NCI-H524 treated with DMSO at 0.1 percent for 48 hours (cell line): ENCODE data around the gene CCDC196.
"Not testable (repeated sequence)": the region's sequence is repeated elsewhere in the genome, so short reads cannot be mapped to it uniquely, and the experiment has no call there.

Experiments
- DNase-seq: peaks from one replicate; lab custom pipeline; 2025; lab: John Stamatoyannopoulos, UW

CCDC196 gene

GRCh38 chr14:66495218-66496098 is 9.3 kb downstream of the CCDC196 start:
- DNase-seq, result peak; percentile 33

GRCh38 chr14:66496188-66496807 is 10.1 kb downstream of the CCDC196 start:
- no peak for DNase-seq

- DNase-seq, result no peak
Measured at GRCh38 chr14:66496911-66497310, 10.7 kb downstream of the CCDC196 start.

- no peak for DNase-seq
Measured at GRCh38 chr14:66498311-66498710, 12.1 kb downstream of the CCDC196 start.

GRCh38 chr14:66501592-66501991 is 15.4 kb downstream of the CCDC196 start:
- no peak for DNase-seq

GRCh38 chr14:66502836-66503235 is 16.7 kb downstream of the CCDC196 start:
- not testable (repeated sequence) for DNase-seq

- DNase-seq, result no peak
Measured at GRCh38 chr14:66503532-66503931, 17.4 kb downstream of the CCDC196 start.

GRCh38 chr14:66507181-66507721 is 21.1 kb downstream of the CCDC196 start:
- no peak for DNase-seq

GRCh38 chr14:66507722-66508546 is 21.8 kb downstream of the CCDC196 start, which contains the start of gene GPHN:
TSS of gene GPHN (plus strand) at chr14:66508147.
- DNase-seq, result peak; percentile 99

- DNase-seq, result no peak
Measured at GRCh38 chr14:66508547-66508845, 22.3 kb downstream of the CCDC196 start.

GRCh38 chr14:66508846-66509621 is 22.9 kb downstream of the CCDC196 start:
- peak; percentile 44 for DNase-seq

- DNase-seq, result no peak
Measured at GRCh38 chr14:66509874-66510273, 23.7 kb downstream of the CCDC196 start.

GRCh38 chr14:66511849-66512248 is 25.7 kb downstream of the CCDC196 start:
- no peak for DNase-seq

GRCh38 chr14:66514213-66514612 is 28.0 kb downstream of the CCDC196 start:
- DNase-seq, result no peak

- no peak for DNase-seq
Measured at GRCh38 chr14:66530526-66530925, 44.4 kb downstream of the CCDC196 start.

- DNase-seq, result no peak
Measured at GRCh38 chr14:66539034-66539433, 52.9 kb downstream of the CCDC196 start.

GRCh38 chr14:66540038-66540437 is 53.9 kb downstream of the CCDC196 start:
- no peak for DNase-seq

GRCh38 chr14:66541627-66542026 is 55.5 kb downstream of the CCDC196 start:
- no peak for DNase-seq

- no peak for DNase-seq
Measured at GRCh38 chr14:66543996-66544395, 57.8 kb downstream of the CCDC196 start.

GRCh38 chr14:66545191-66545590 is 59.0 kb downstream of the CCDC196 start:
- DNase-seq, result not testable (repeated sequence)

GRCh38 chr14:66545751-66546150 is 59.6 kb downstream of the CCDC196 start:
- not testable (repeated sequence) for DNase-seq
